GM19438 (cell line): Measurements from ENCODE around the gene HIVEP2.

Experiments used
- ATAC-seq: cut with Tn5 transposase; IDR thresholded peaks from one replicate; pipeline ENCODE4 v1.9.1; 2021; ENCODE audit warnings: low read depth; ENCODE audit not compliant: unreplicated experiment

Gene HIVEP2

DNA sequence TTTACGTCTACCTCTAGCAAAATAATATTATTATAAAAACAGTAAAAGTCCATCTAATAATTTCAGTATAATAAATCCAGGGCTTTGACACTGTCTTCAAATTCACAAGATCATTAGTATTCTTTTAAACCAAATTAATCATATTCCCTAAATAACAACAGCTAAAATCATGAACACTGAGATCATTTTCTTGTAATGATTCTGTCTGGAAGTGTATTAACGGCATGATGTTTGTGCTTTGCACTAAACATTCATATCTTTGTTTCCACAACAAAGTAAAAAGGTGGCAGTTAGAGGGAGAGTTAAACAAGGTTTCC, 18.8 kb downstream of the HIVEP2 start:
- ATAC-seq, result no peak

DNA sequence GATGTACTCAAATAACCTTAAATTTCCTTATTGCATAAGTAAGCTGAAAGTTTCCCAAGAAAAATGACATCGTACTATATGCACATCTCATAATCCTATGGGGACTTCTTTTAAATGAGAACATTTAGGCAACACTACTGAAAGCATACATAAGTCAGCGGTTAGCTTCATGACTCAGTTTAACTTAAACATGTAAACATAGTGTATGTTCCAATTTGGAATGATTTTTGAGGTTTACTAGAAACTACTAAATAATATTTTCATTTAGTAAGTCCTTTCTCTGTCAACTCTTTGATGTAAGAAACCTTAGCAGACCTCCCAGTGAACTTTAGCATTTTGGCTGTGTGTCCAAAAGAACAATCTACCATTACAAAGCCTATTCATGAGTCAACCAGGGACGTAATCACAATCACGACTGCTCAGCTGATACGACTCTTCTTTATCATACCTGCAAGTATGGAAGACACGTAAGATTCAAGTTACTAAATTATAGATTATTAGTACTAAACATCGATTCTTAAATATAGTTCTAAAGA, 19.3 kb downstream of the HIVEP2 start:
- ATAC-seq, result no peak

DNA sequence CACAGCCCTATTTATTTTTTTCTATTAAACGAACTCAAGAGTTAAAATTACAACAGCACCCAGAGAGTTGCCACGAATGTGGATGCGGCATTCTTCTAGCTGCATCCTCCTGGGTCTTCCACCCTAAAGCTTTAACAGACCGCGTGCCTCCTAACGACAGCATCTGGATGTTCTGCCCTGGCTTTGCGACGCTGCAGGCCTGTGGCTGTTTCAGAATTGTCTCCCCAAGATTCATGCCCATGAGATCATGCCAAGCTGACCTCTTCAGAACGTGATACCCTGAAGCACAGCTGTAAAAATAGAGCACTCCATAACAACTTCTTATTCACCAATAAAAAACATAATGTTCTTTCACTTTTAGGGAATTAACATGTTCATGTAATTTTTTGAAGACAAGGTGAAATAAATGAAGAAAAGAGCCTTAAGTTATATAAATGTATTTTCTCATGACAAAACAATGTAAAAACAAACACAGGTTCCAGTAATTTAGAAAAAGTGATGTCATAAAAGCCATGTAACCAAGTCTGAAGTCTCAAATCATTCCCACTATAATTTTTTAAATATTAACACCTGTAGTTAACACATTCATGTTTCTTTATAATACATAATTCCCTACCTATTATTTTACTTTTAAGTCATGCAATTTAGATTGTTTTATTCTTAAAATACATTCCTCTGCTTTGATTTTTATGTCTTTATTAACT, 26.5 kb downstream of the HIVEP2 start:
- no peak for ATAC-seq

DNA sequence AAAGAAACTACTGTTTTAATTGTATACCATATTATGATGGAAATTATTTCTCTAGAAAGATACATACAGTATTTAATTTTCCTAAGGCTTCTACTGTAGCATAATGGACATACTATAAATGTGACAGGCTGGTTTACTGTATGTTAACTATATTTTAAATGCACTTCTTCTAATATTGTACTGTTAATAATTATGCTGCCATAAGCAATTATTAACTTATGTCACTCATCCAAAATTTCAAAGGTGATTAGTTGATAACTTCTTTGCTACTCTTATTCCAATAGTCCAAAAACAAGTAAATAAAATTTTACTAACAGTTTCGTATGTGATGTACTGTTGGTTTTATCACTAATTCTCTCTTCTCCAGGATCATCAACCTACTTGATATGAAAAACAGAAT, 28.1 kb downstream of the HIVEP2 start:
- ATAC-seq, result no peak

DNA sequence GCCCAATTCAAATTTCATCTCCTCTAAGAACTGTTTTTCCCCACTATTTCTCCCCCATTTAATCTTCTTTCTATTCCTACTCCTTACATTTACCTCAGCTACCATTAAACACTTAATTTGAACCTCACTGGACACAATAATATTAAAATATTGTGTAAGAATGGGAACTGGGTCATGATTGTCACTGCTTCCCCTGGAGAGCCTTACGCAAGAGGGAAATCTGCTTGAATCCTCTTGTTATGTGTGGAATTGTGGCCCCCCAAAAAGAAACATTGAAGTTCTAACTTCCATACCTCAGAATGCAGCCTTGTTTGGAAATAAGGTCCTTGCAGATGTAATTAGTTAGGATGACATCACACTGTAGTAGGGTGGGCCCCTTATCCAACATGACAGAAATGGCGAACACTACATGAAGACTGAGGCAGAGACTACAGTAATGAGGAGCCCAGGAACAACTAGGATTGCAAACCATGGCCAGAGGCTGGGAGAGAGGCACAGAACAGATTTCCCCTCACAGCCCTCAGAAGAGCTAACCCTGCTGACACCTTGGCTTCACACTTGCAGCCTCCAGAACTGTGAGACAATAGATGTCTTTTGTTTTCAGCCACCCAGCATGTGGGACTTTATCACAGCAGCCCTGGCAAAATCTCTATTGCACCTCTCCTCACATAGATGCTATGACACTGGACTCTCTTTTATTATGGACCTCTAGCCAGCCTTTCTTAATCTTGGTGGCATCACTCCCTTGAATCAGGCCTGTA, 29.9 kb downstream of the HIVEP2 start:
- no peak for ATAC-seq

DNA sequence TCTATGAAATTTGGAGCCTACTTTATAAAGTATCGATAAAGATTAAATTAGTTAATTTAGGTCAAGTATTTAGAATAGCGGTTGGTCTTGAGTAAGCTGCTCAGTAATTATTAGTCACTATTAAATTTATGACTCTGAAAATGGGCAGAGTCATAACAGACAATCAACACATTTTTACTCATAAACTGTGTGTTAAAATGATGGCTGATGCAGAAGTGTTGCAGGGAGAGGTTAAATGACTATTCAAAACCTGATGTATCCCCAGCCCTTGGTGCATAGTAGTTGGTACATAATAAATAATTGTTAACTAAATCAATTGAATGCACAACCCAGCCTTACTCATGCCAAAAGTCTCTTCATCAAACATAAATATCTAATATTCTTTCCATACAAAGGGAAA, 30.6 kb downstream of the HIVEP2 start:
- no peak for ATAC-seq

- ATAC-seq, result peak; percentile 95
These were observed 31.4 kb downstream of the HIVEP2 start for GRCh38 chr6:142913511-142914047.

DNA sequence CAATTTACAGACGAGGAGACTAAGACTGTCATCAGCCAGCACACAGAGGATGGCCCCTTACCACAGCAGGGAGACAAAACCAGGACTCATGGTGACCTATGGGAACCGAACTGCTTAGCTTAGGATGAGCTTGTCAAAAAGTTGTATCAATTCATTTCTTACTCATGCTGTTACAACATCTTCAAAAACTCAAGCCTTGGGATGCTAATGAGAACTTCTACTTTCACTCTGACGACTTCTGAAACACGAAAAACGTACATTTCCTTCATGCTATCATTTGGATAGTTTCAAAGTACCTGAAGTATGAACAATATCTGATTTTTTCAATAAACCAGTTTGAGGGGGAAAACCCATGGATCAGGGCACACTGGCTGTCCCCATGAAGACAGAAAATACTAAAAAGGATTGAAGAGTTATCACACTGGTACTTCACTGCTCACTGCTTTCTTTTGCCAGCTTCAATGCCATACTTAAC, 31.9 kb downstream of the HIVEP2 start:
- ATAC-seq, result peak; percentile 52

DNA sequence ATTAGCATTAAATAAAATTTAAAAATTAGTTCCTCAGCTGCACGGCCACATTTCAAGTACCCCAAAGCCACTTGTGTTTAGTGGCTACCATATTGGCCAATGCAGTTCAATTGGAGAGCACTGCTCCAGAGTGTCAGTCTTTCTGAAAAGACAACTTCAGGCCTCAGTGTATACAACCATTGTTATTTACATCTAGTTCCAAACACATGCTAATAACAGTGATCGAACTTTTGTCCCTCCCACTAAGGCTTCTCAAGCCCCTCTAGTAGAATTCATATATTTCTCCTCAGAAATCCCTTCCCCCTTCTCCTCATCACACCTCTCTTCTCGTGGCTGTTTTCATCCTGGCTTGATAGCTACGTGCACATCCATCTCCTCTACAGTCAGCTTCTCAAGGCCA, 32.9 kb downstream of the HIVEP2 start:
- ATAC-seq, result no peak

- no peak for ATAC-seq
These were observed 33.5 kb downstream of the HIVEP2 start for GRCh38 chr6:142911430-142911829.

DNA sequence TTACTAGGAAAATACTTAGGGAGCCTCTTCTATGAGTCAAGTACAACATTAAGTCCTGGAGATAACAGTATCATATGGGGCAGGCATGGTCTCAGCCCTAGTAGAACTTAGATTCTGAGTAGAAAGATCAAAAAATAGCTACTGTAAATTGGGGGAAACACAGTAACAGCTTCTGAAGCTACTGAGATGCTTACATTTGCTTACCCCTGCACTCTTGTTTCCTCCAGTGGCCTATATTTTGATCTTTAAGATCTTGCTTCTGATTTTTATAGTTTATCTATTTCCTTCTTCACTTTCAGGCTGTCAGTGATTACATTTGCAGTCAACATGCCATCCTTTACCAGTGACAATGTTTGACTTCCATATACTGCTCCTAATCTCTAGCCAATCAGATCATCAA, 35.3 kb downstream of the HIVEP2 start:
- no peak for ATAC-seq

GRCh38 chr6:142908235-142908634, 36.7 kb downstream of the HIVEP2 start:
- ATAC-seq, result no peak

GRCh38 chr6:142907544-142907943, 37.4 kb downstream of the HIVEP2 start:
- no peak for ATAC-seq

GRCh38 chr6:142906945-142907470, 38.0 kb downstream of the HIVEP2 start:
- ATAC-seq, result peak; percentile 59

GRCh38 chr6:142903812-142904211, 41.2 kb downstream of the HIVEP2 start:
- ATAC-seq, result no peak

DNA sequence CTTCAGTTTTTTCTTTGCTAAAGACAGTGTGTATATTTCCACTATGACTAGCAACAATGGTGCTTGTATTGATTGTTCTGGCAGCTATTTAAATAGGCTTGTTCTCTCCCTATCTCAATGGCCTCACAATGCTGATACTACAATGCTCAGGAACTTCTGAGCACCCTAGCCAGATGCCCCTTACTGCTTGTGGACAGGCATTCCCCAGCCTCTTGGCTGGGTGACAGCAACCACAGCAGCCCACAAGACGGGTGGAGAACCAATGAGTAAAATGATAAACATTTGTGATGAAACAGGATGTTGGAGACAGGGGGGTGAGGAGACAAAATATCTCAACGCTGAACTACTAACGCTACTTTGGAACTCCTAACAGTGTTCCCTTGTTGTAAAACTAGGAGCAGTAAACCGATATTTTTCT, 42.3 kb downstream of the HIVEP2 start:
- peak; percentile 84 for ATAC-seq

- ATAC-seq, result no peak
These were observed 43.4 kb downstream of the HIVEP2 start for GRCh38 chr6:142901611-142902010.

- ATAC-seq, result no peak
These were observed 44.6 kb downstream of the HIVEP2 start for GRCh38 chr6:142900227-142900971.

- no peak for ATAC-seq
These were observed 45.8 kb downstream of the HIVEP2 start for GRCh38 chr6:142898927-142899895.

- no peak for ATAC-seq
These were observed 47.3 kb downstream of the HIVEP2 start for GRCh38 chr6:142897659-142898058.
